Neural crest cell (in vitro differentiated cells): ENCODE data around the gene SMARCA4. TPM values are rescaled to one million over a fixed set of nuclear protein-coding genes. Genes with fewer than 3 reads are reported as not detected.
"Not testable (repeated sequence)": the region's sequence is repeated elsewhere in the genome, so short reads cannot be mapped to it uniquely, and the experiment has no call there.

Source experiments
- DNase-seq: peaks from one replicate; pipeline ENCODE4 v3.0.0; 2021; ENCODE audit warnings: low read depth, mixed read lengths, low spot score
- H3K27ac Mint-ChIP-seq: one replicate; pipeline ENCODE4 v1.8.0; 2021; ENCODE audit warnings: mild to moderate bottlenecking, mixed read lengths; ENCODE audit not compliant: unreplicated experiment
- H3K27me3 Mint-ChIP-seq: 2 replicates; pipeline ENCODE4 v1.8.0; 2021; ENCODE audit warnings: low read depth, mild to moderate bottlenecking, mixed read lengths
- H3K36me3 Mint-ChIP-seq: 2 replicates; pipeline ENCODE4 v1.8.0; 2021; ENCODE audit warnings: low read depth, mild to moderate bottlenecking, mixed read lengths
- H3K4me1 Mint-ChIP-seq: 2 replicates; pipeline ENCODE4 v1.8.0; 2021; ENCODE audit warnings: mixed read lengths
- H3K4me3 Mint-ChIP-seq: one replicate; pipeline ENCODE4 v1.8.0; 2021; ENCODE audit warnings: mild to moderate bottlenecking, mixed read lengths
- H3K9me3 Mint-ChIP-seq: 2 replicates; pipeline ENCODE4 v1.8.0; 2021; ENCODE audit warnings: mixed read lengths
- total RNA-seq: library from RNA; stranded (reverse); gene quantifications from 2 replicates; pipeline ENCODE4 v1.2.1, GENCODE V29; 2021
- TF ChIP-seq, protein P1 (sequence below): fragments of 200-600 bp; sonication (generic); conservative IDR thresholded peaks from 2 replicates; pipeline ENCODE4 v1.5.0; 2021; ENCODE audit warnings: antibody characterized with exemption, mild to moderate bottlenecking

The SMARCA4 gene
- total RNA-seq, 1 donor from 2014 or later: 363 TPM

- Mint-ChIP-seq H3K4me3 (peak overlapping the region; percentile 99), H3K9me3 (no peaks in the 10 kb centered on the region), H3K36me3 (peaks cover 21% of the 10 kb centered on the region), H3K27ac (peak overlapping the region; percentile 95), H3K27me3 (no peaks in the 10 kb centered on the region), H3K4me1 (peaks cover 44% of the 10 kb centered on the region)
- TF ChIP-seq, protein P1, sequence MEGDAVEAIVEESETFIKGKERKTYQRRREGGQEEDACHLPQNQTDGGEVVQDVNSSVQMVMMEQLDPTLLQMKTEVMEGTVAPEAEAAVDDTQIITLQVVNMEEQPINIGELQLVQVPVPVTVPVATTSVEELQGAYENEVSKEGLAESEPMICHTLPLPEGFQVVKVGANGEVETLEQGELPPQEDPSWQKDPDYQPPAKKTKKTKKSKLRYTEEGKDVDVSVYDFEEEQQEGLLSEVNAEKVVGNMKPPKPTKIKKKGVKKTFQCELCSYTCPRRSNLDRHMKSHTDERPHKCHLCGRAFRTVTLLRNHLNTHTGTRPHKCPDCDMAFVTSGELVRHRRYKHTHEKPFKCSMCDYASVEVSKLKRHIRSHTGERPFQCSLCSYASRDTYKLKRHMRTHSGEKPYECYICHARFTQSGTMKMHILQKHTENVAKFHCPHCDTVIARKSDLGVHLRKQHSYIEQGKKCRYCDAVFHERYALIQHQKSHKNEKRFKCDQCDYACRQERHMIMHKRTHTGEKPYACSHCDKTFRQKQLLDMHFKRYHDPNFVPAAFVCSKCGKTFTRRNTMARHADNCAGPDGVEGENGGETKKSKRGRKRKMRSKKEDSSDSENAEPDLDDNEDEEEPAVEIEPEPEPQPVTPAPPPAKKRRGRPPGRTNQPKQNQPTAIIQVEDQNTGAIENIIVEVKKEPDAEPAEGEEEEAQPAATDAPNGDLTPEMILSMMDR: no peak
- DNase-seq: no peak
Observed at GRCh38 chr19:11091703-11092153, 130.9 kb downstream of the SMARCA4 start.

DNA sequence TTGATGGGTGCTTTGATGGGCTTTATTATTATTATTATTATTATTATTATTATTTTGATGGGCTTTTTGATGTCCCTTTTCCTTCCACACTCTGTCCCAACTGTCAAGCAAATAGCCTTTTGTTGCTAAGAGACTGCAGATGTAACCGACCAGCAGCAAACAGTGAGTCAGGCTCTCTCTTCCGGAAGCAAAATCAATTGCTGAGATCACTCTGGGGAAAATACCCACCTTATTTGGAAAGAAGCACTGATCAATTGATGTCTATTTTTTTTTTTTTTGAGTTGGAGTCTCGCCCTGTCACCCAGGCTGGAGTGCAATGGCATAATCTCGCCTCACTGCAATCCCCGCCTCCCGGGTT, 131.3 kb downstream of the SMARCA4 start:
- peaks cover 21% of the 10 kb centered on the region for H3K36me3 Mint-ChIP-seq
- H3K4me1 Mint-ChIP-seq: peaks cover 44% of the 10 kb centered on the region
- no peaks in the 10 kb centered on the region for H3K9me3 Mint-ChIP-seq
- DNase-seq: no peak
- H3K4me3 Mint-ChIP-seq: peak overlapping the region; percentile 99
- TF ChIP-seq, protein P1: no peak
- no peaks in the 10 kb centered on the region for H3K27me3 Mint-ChIP-seq
- H3K27ac Mint-ChIP-seq: peak overlapping the region; percentile 19

- DNase-seq: no peak
- Mint-ChIP-seq H3K36me3 (peaks cover 21% of the 10 kb centered on the region), H3K27me3 (no peaks in the 10 kb centered on the region), H3K27ac (peak overlapping the region; percentile 62), H3K4me1 (peaks cover 38% of the 10 kb centered on the region), H3K9me3 (no peaks in the 10 kb centered on the region), H3K4me3 (peak overlapping the region; percentile 99)
- TF ChIP-seq, protein P1: no peak
Observed at GRCh38 chr19:11093689-11094238, 132.9 kb downstream of the SMARCA4 start.

DNA sequence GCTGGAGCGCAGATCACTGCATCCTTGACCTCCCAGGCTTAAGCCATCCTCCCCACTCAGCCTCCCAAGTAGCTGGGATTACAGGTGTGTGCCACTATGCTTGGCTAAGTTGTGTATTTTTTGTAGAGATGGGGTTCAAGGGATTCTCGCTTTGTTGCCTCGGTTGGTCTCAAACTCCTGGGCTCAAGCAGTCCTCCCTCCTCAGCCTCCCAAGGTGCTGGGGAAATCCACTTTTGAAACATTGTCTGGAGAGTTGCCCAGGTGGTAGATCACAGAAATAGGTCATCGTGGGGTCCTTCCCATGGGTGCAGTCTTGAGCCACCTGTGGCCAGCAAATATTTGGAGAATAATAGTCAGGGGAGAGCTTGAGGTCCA, 133.7 kb downstream of the SMARCA4 start:
- H3K36me3 Mint-ChIP-seq: peaks cover 23% of the 10 kb centered on the region
- H3K4me3 Mint-ChIP-seq: peak overlapping the region; percentile 31
- no peaks in the 10 kb centered on the region for H3K9me3 Mint-ChIP-seq
- H3K27me3 Mint-ChIP-seq: no peaks in the 10 kb centered on the region
- H3K27ac Mint-ChIP-seq: peak overlapping the region; percentile 12
- DNase-seq: no peak
- TF ChIP-seq, protein P1: no peak
- peaks cover 32% of the 10 kb centered on the region for H3K4me1 Mint-ChIP-seq

GRCh38 chr19:11096210-11096841, 135.5 kb downstream of the SMARCA4 start:
- Mint-ChIP-seq H3K27me3 (no peaks in the 10 kb centered on the region), H3K27ac (peak overlapping the region; percentile 52), H3K4me1 (peaks cover 34% of the 10 kb centered on the region), H3K9me3 (no peaks in the 10 kb centered on the region), H3K36me3 (peaks cover 28% of the 10 kb centered on the region), H3K4me3 (peak overlapping the region; percentile 59)
- no peak for DNase-seq
- TF ChIP-seq, protein P1: no peak

DNA sequence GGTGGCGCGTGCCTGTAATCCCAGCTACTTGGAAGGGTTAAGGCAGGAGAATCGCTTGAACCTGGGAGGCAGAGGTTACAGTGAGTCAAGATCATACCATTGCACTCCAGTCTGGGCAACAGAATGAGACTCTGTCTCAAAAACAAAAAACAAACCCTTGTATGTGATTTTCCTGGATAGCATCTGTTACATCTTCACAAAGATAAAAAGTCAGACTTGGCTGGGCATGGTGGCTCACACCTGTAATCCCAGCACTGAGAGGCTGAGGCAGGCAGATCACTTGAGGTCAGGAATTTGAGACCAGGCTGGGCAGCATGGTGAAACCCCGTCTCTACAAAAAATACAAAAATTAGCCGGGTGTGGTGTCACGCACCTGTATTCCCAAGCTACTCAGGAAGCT, 136.5 kb downstream of the SMARCA4 start:
- not testable (repeated sequence) for H3K4me3 Mint-ChIP-seq, H3K27ac Mint-ChIP-seq
- peaks cover 25% of the 10 kb centered on the region for H3K36me3 Mint-ChIP-seq

More for the DNA sequence above, 136.5 kb downstream of the SMARCA4 start:
- H3K27me3 Mint-ChIP-seq, DNase-seq, H3K9me3 Mint-ChIP-seq: not testable (repeated sequence)
- H3K4me1 Mint-ChIP-seq: peaks cover 24% of the 10 kb centered on the region
